Heart left ventricle (tissue), 16 donors: ENCODE data around the gene POLQ. TPM values are rescaled to one million over a fixed set of nuclear protein-coding genes. Genes with fewer than 3 reads are reported as not detected.

ENCODE experiments used
- ATAC-seq, 4 donors: fragments of 200-7000 bp; cut with Tn5 transposase; one replicate each; pipeline ENCODE4 v1.9.1; 2020 to 2022; ENCODE audit warnings: moderate library complexity in 4 of 4, mild to moderate bottlenecking in 3 of 4, moderate number of reproducible peaks in 1 of 4
- DNase-seq, 5 donors: peaks; one replicate each; pipeline ENCODE4 v3.0.0-alpha.2; 2020
- H3K27ac ChIP-seq, 12 donors: fragments of 200-600 bp; sonication (generic) in 4 of 12; one replicate each; pipeline versions ENCODE4 v1.5.0 to v1.8.0; 2016 to 2022; ENCODE audit warnings: mild to moderate bottlenecking in 2 of 12
- H3K27me3 ChIP-seq, 9 donors: fragments of 200-600 bp; sonication (generic) in 2 of 9; one replicate each; pipeline versions ENCODE4 v1.5.1 to v1.8.0; 2016 to 2022; ENCODE audit warnings: mild to moderate bottlenecking in 3 of 9
- H3K36me3 ChIP-seq, 9 donors: fragments of 200-600 bp; sonication (generic) in 2 of 9; one replicate each; pipeline versions ENCODE4 v1.5.0 to v1.8.0; 2018 to 2022; ENCODE audit warnings: mild to moderate bottlenecking in 2 of 9
- H3K4me1 ChIP-seq, 12 donors: fragments of 200-600 bp; sonication (generic) in 4 of 12; one replicate each; pipeline versions ENCODE4 v1.5.0 to v1.8.0; 2016 to 2022; ENCODE audit warnings: mild to moderate bottlenecking in 3 of 12
- H3K4me3 ChIP-seq, 12 donors: fragments of 200-600 bp; sonication (generic) in 4 of 12; one replicate each; pipeline versions ENCODE4 v1.5.0 to v1.8.0; 2017 to 2022; ENCODE audit warnings: mild to moderate bottlenecking in 9 of 12, moderate library complexity in 4 of 12
- H3K9me3 ChIP-seq, 12 donors: fragments of 200-600 bp; sonication (generic) in 4 of 12; one replicate each; pipeline versions ENCODE4 v1.5.0 to v1.8.0; 2016 to 2022; ENCODE audit warnings: mild to moderate bottlenecking in 1 of 12
- CTCF ChIP-seq, 12 donors: fragments of 200-600 bp; sonication (generic) in 4 of 12; IDR thresholded peaks; one replicate each; pipeline versions ENCODE4 v1.5.0 to v1.8.0; 2018 to 2022; ENCODE audit warnings: antibody characterized with exemption in 12 of 12, mild to moderate bottlenecking in 5 of 12
- POLR2A ChIP-seq, 2 donors: fragments of 450-650 bp; IDR thresholded peaks; one replicate each; pipeline ENCODE4 v1.6.1; 2017; ENCODE audit warnings: antibody characterized with exemption in 2 of 2, mild to moderate bottlenecking in 2 of 2, moderate library complexity in 2 of 2
- WGBS, 4 donors: extraction: QIAGEN DNeasy Blood & Tissue Kit in 2 of 4; methylation state at CpG; one replicate each; pipeline versions ENCODE4 v1.1.5 to v1.1.7; 2013 to 2018; 5-methylcytosine and 5-hydroxymethylcytosine counted together
- intact Hi-C, 10 donors: fragments of 100-400 bp; cut with DNase I; formaldehyde crosslinking; loops; one replicate each; pipeline versions ENCODE4 v1.11.1 to v1.14.2; 2022
- polyA plus RNA-seq, 2 donors: library from polyadenylated mRNA; stranded (reverse); fragments of 200-250 nt; gene quantifications; one replicate each; pipeline ENCODE4 v1.2.3, GENCODE V29; 2013
- total RNA-seq, 9 donors: library from RNA; depleted of rRNA in 2 of 9; stranded (reverse); fragments of >200 nt in 2 of 9; fragmentation: NEBNext Ultra II Directional in 3 of 9; extraction: Animal tissue kit (Norgen Biotek cat#: 25700) in 3 of 9; gene quantifications; one replicate each; pipeline versions ENCODE4 v1.1.0 to v1.2.4, GENCODE V29; 2016 to 2023
- donor health status: ischemic (EF 13 %, LVEDD 7.1; RV severe dilation, severe dysfunction).
- donor health status: healthy with polysubstance abuse.
- donor health status: DM: no; HTN: yes; CAD: no.
- donor health status: DM: no; HTN: no; CAD: no.
- donor health status: ischemic (EF 25% LVEDD 6.9; RV normal size, moderate dysfunction).
- donor health status: ischemic (EF 25% LVEDD 5.7; RV mildly dilated, moderate dysfunction).
- donor health status: healthy.
- donor health status: DM: yes; HTN: yes; CAD: no.
- donor health status: ischemic (EF 35%, LVEDD 5.7; RV mildly dilated, moderate dysfunction).
- donor health status: nonischemic (EF 11% LVEDD 7.7; RV severe dilation, severe dysfunction).
- donor health status: DM: yes; HTN: yes; CAD: no.
- donor health status: PGD.
- donor health status: ischemic (EF 29% LVEDD 5.4; RV normal size, mild dysfunction).
- donor health status: nonischemic (EF 23%, LVEDD 6.1; RV moderate dilation, normal function).

Gene POLQ
- total and polyA plus RNA-seq, 11 donors, result 0.11 to 1.5 (median 0.36) TPM

DNA sequence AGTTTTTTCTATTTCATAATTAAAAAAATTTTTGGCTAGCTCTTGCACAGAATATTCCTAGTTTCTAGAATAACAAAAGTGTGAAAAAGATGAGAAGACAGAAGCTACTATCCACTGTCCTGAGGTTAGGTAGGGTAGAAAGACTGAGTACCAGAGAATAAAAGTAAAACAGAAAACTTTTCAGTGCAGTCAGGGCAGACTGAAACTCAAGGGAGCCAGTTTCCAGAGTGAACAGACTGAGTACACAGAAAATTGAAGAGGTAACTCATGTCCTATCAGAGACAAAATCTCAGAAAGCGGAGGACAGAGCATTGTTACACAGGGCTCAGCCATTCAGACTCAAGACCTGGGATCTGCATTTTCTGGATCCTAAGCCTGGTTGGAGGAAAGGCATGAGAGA lies 38.6 kb upstream of the POLQ start:
- TF ChIP-seq POLR2A (IDR thresholded peaks at IDR 0.05), result no peak
- H3K27me3 ChIP-seq, result no peaks in the 10 kb centered on the region
- ATAC-seq (no peak), DNase-seq (no peak)
- intact Hi-C loops, result no loop called here
- no peak overlapping the region for H3K27ac ChIP-seq
- H3K4me1 ChIP-seq, result no peaks in the 10 kb centered on the region
- no peak overlapping the region for H3K4me3 ChIP-seq
- H3K36me3 ChIP-seq, result no peaks in the 10 kb centered on the region
- 90 to 98% (median 92%) methylated on average over 1 of the region's 1 CpG for WGBS, 4 donors
- no peaks in the 10 kb centered on the region for H3K9me3 ChIP-seq

DNA sequence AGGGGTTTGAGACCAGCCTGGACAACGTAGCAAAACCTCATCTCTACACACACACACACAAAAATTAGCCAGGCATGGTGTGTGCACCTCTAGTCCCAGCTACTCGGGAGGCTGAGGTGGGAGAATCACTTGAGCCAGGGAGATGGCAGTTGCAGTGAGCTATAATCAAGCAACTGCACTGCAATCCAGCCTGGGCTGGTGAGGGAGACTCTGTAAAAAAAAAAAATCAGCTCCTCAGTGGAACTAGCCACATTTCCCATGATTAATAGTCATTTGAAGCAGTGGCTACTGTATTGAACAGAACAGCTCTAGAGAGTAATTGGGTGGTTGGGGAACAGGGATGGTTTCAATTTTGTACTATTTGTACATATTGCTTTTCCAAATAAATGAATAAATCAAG lies 35.9 kb upstream of the POLQ start:
- H3K36me3 ChIP-seq, result no peaks in the 10 kb centered on the region
- TF ChIP-seq CTCF (IDR thresholded peaks at IDR 0.05), result no peak
- TF ChIP-seq POLR2A (IDR thresholded peaks at IDR 0.05), result no peak
- no peaks in the 10 kb centered on the region for H3K27me3 ChIP-seq
- H3K4me1 ChIP-seq, result no peaks in the 10 kb centered on the region
- H3K9me3 ChIP-seq, result no peaks in the 10 kb centered on the region
- H3K4me3 ChIP-seq, result no peak overlapping the region
- intact Hi-C loops, result no loop called here
- H3K27ac ChIP-seq, result no peak overlapping the region
- DNase-seq (no peak), ATAC-seq (no peak)
- 59 to 84% (median 66%) methylated on average over 2 of the region's 2 CpGs for WGBS, 4 donors

- no peak overlapping the region for H3K4me3 ChIP-seq
- no peak overlapping the region for H3K27ac ChIP-seq
- ATAC-seq, result peak in 2 of 4 donors; percentile 29 to 60
- no peaks in the 10 kb centered on the region for H3K36me3 ChIP-seq
- 45 to 73% (median 62%) methylated on average over 6 of the region's 6 CpGs for WGBS, 4 donors
- no peaks in the 10 kb centered on the region for H3K9me3 ChIP-seq
- no peak for DNase-seq
- H3K4me1 ChIP-seq, result no peaks in the 10 kb centered on the region
- TF ChIP-seq POLR2A (IDR thresholded peaks at IDR 0.05) (no peak), CTCF (IDR thresholded peaks at IDR 0.05) (no peak)
- H3K27me3 ChIP-seq, result no peaks in the 10 kb centered on the region
- intact Hi-C loops, result no loop called here
Measured at GRCh38 chr3:121574449-121574848, 28.7 kb upstream of the POLQ start.

GRCh38 chr3:121567649-121568048 lies 21.9 kb upstream of the POLQ start, which contains the start of gene ARGFX:
ARGFX (plus strand) TSS chr3:121567949; CDS start chr3:121570714, 2,765 bp downstream.
- H3K27me3 ChIP-seq, result no peaks in the 10 kb centered on the region
- TF ChIP-seq CTCF (IDR thresholded peaks at IDR 0.05), result no peak
- TF ChIP-seq POLR2A (IDR thresholded peaks at IDR 0.05), result no peak
- intact Hi-C loops, result no loop called here
- H3K9me3 ChIP-seq, result no peaks in the 10 kb centered on the region
- no peak for ATAC-seq
- no peaks in the 10 kb centered on the region for H3K36me3 ChIP-seq
- DNase-seq, result no peak
- no peaks in the 10 kb centered on the region for H3K4me1 ChIP-seq
- H3K4me3 ChIP-seq, result no peak within 1 kb of the TSS
- WGBS, 4 donors, result 89 to 94% (median 90%) methylated on average over 5 of the region's 5 CpGs
- no peak within 1 kb of the TSS for H3K27ac ChIP-seq

- Histone ChIP-seq H3K36me3 (no peaks in the 10 kb centered on the region), H3K27me3 (no peaks in the 10 kb centered on the region), H3K4me1 (no peaks in the 10 kb centered on the region), H3K4me3 (no peak overlapping the region), H3K27ac (no peak overlapping the region), H3K9me3 (no peaks in the 10 kb centered on the region)
- DNase-seq, result no peak
- TF ChIP-seq CTCF (IDR thresholded peaks at IDR 0.05) (no peak), POLR2A (IDR thresholded peaks at IDR 0.05) (no peak)
- intact Hi-C loops, result no loop called here
- WGBS, 4 donors, result 75 to 84% (median 80%) methylated on average over 9 of the region's 9 CpGs
- no peak for ATAC-seq
Measured at GRCh38 chr3:121566773-121567172, 21.0 kb upstream of the POLQ start.
